ENCODE results near the gene GXYLT1. TPM values are rescaled to one million over a fixed set of nuclear protein-coding genes. Genes with fewer than 3 reads are reported as not detected.

GXYLT1 gene
- total and polyA plus RNA-seq, 2 of the 13 experiments (the other 11 are each of a cell fraction or from before 2014, with no cell fraction given) = 7.8 to 17.0 TPM

- TF ChIP-seq BRD4 (CRISPR knock-in tag; IDR thresholded peaks at IDR 0.05) = 0 out of 2 replicates have a peak, but pooled peaks have one; percentile 56
- peak; percentile 30; the same call in 1 of the 2 replicates for TF ChIP-seq ZFP82 (CRISPR knock-in tag; IDR thresholded peaks at IDR 0.05; ENCODE audit: borderline replicate concordance)
- peak; percentile 50; the same call in 1 of the 2 replicates for TF ChIP-seq MIXL1 (CRISPR knock-in tag; IDR thresholded peaks at IDR 0.05)
- TF ChIP-seq ZNF207 (IDR thresholded peaks at IDR 0.05; ENCODE audit: borderline replicate concordance) = no peak
- TF ChIP-seq MZF1 (CRISPR knock-in tag; IDR thresholded peaks at IDR 0.05; ENCODE audit: borderline replicate concordance) = no peak
- TF ChIP-seq CHCHD3 (CRISPR knock-in tag; IDR thresholded peaks at IDR 0.05) = peak; percentile 45; the same call in 1 of the 2 replicates
- TF ChIP-seq IKZF1 (IDR thresholded peaks at IDR 0.05) = no peak
- TF ChIP-seq ZNF629 (CRISPR knock-in tag; conservative IDR thresholded peaks at IDR 0.05) = 0 out of 2 replicates have a peak, but pooled peaks have one; percentile 9
- TF ChIP-seq ZNF24 (IDR thresholded peaks at IDR 0.05) = no peak
- TF ChIP-seq ZNF782 (CRISPR knock-in tag; IDR thresholded peaks at IDR 0.05; ENCODE audit: borderline replicate concordance) = peak; percentile 70; the same call in 1 of the 2 replicates
- TF ChIP-seq ZNF563 (CRISPR knock-in tag; IDR thresholded peaks at IDR 0.05) = peak; percentile 63; the same call in 1 of the 2 replicates
- TF ChIP-seq HNRNPL (IDR thresholded peaks at IDR 0.05; ENCODE audit: low read depth, low read length) = no peak
- no peak for TF ChIP-seq ZNF775 (CRISPR knock-in tag; IDR thresholded peaks at IDR 0.05; ENCODE audit: borderline replicate concordance)
- peak; percentile 71 for TF ChIP-seq ASH2L (IDR thresholded peaks at IDR 0.05; ENCODE audit: insufficient read length, low read depth, low read length)
- TF ChIP-seq HNRNPH1 (optimal IDR thresholded peaks at IDR 0.05; ENCODE audit: low read depth, low read length) = peak; percentile 39
- peak; percentile 33; the same call in 1 of the 2 replicates for TF ChIP-seq NCOR1 (IDR thresholded peaks at IDR 0.05; ENCODE audit: borderline replicate concordance, low read length)
- TF ChIP-seq MAZ (IDR thresholded peaks at IDR 0.05; ENCODE audit: borderline replicate concordance, low read depth, low read length) = peak; percentile 81
- TF ChIP-seq MAZ (CRISPR knock-in tag; IDR thresholded peaks at IDR 0.05; ENCODE audit: low read depth) = peak; percentile 89
- TF ChIP-seq ZSCAN25 (CRISPR knock-in tag; IDR thresholded peaks at IDR 0.05) = peak; percentile 85
- TF ChIP-seq ZNF766 (CRISPR knock-in tag; IDR thresholded peaks at IDR 0.05; ENCODE audit: borderline replicate concordance) = peak; percentile 81; the same call in 1 of the 2 replicates
- peak; percentile 62 for TF ChIP-seq PATZ1 (CRISPR knock-in tag; IDR thresholded peaks at IDR 0.05)
- peak; percentile 19; the same call in 1 of the 2 replicates for TF ChIP-seq CEBPB (IDR thresholded peaks at IDR 0.05; ENCODE audit: borderline replicate concordance, low read depth, low read length)
- no peak for TF ChIP-seq ZNF850 (CRISPR knock-in tag; conservative IDR thresholded peaks at IDR 0.05)
- peak; percentile 52; the same call in 1 of the 2 replicates for TF ChIP-seq HOMEZ (CRISPR knock-in tag; IDR thresholded peaks at IDR 0.05; ENCODE audit: low read depth)
- no peak; the same call in 1 of the 2 replicates for TF ChIP-seq ZNF234 (CRISPR knock-in tag; conservative IDR thresholded peaks at IDR 0.05)
- TF ChIP-seq ZNF678 (CRISPR knock-in tag; IDR thresholded peaks at IDR 0.05) = no peak; the same call in 1 of the 2 replicates
- peak; percentile 77 for TF ChIP-seq HNF4G (IDR thresholded peaks at IDR 0.05; ENCODE audit: borderline replicate concordance, low read depth, low read length)
- TF ChIP-seq HNF4G (CRISPR knock-in tag; IDR thresholded peaks at IDR 0.05; ENCODE audit: borderline replicate concordance, low read depth) = peak; percentile 84; the same call in 1 of the 2 replicates
Measured at GRCh38 chr12:42144408-42145196, at the start of gene GXYLT1 (continued).

All from HepG2 (cell line).